Thyroid gland (tissue), 4 donors: ENCODE data around the gene COL25A1. TPM values are rescaled to one million over a fixed set of nuclear protein-coding genes. Genes with fewer than 3 reads are reported as not detected.

Experiments used
- DNase-seq, 2 donors: peaks; one replicate each; pipeline ENCODE4 v3.0.0-alpha.2; 2019
- H3K27ac ChIP-seq, 3 donors: fragments of 200-600 bp; sonication (generic); 1 replicate in 2 of 3; 2 replicates in 1 of 3; pipeline ENCODE4 v1.5.1; 2016 to 2019; ENCODE audit warnings: mild to moderate bottlenecking in 1 of 3, moderate library complexity in 1 of 3
- H3K27me3 ChIP-seq: fragments of 200-600 bp; sonication (generic); one replicate; pipeline ENCODE4 v1.5.1; 2019
- H3K36me3 ChIP-seq, 2 donors: fragments of 200-600 bp; sonication (generic); one replicate each; pipeline ENCODE4 v1.5.1; 2016 to 2019
- H3K4me1 ChIP-seq, 2 donors: fragments of 200-600 bp; sonication (generic); one replicate each; pipeline ENCODE4 v1.5.1; 2017 to 2019
- H3K4me3 ChIP-seq, 3 donors: fragments of 200-600 bp; sonication (generic); replicated peaks in 1 of 3; 1 replicate in 2 of 3; 2 replicates in 1 of 3; pipeline ENCODE4 v1.5.1; 2016; ENCODE audit warnings: mild to moderate bottlenecking in 1 of 3
- H3K9me3 ChIP-seq: fragments of 200-600 bp; sonication (generic); one replicate; pipeline ENCODE4 v1.5.1; 2017
- POLR2A ChIP-seq, 2 donors: fragments of 450-650 bp; IDR thresholded peaks; one replicate each; pipeline ENCODE4 v1.6.1; 2017; ENCODE audit warnings: antibody characterized with exemption in 2 of 2, mild to moderate bottlenecking in 2 of 2, moderate library complexity in 1 of 2
- WGBS, 2 donors: methylation state at CpG; one replicate each; pipeline ENCODE4 v1.1.5; 2017; 5-methylcytosine and 5-hydroxymethylcytosine counted together
- intact Hi-C: fragments of 100-400 bp; cut with DNase I; formaldehyde crosslinking; loops from one replicate; pipeline ENCODE4 v1.15.1; 2023
- total RNA-seq, 4 donors: library from RNA; depleted of rRNA; stranded (reverse); fragments of >200 nt; gene quantifications; one replicate each; pipeline ENCODE4 v1.2.3, GENCODE V29; 2016
- TF ChIP-seq, protein P1 (sequence below), 6 experiments: fragments of 200-600 bp in 3 of 6; fragments of 450-650 bp in 3 of 6; sonication (generic) in 3 of 6; IDR thresholded peaks; one replicate each; pipeline ENCODE4 v1.5.1; 2016 to 2019; ENCODE audit warnings: antibody characterized with exemption in 6 of 6, mild to moderate bottlenecking in 2 of 6, inconsistent platforms in 1 of 6, moderate library complexity in 1 of 6

Gene COL25A1
- total RNA-seq, 4 donors from 2014 or later = 5.5 to 21.0 (median 7.1) TPM

DNA sequence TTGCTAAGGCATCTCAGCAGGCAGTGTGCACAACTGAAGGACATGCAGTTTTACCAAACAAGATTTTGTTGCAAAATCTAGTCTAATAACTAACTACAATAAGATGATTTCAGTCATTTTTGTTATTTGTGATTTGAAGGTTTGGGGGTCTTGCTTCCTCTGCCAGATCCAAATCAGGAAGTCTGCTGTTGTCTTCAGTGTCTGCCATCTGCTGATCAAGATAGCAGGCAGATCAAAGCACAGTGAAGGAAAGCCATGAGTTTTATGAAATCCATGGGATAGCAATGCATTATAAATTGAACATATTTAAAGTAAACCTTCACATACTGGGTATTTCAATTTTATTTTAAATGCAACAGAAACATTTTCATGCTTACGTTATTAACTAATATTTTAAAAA, 370.5 kb downstream of the COL25A1 start:
- no peak for DNase-seq
- Histone ChIP-seq H3K9me3 (no peaks in the 10 kb centered on the region), H3K27ac (no peak overlapping the region), H3K4me1 (no peaks in the 10 kb centered on the region), H3K27me3 (no peaks in the 10 kb centered on the region), H3K36me3 (no peaks in the 10 kb centered on the region), H3K4me3 (no peak overlapping the region)
- TF ChIP-seq POLR2A (IDR thresholded peaks at IDR 0.05) = no peak
- TF ChIP-seq, protein P1, sequence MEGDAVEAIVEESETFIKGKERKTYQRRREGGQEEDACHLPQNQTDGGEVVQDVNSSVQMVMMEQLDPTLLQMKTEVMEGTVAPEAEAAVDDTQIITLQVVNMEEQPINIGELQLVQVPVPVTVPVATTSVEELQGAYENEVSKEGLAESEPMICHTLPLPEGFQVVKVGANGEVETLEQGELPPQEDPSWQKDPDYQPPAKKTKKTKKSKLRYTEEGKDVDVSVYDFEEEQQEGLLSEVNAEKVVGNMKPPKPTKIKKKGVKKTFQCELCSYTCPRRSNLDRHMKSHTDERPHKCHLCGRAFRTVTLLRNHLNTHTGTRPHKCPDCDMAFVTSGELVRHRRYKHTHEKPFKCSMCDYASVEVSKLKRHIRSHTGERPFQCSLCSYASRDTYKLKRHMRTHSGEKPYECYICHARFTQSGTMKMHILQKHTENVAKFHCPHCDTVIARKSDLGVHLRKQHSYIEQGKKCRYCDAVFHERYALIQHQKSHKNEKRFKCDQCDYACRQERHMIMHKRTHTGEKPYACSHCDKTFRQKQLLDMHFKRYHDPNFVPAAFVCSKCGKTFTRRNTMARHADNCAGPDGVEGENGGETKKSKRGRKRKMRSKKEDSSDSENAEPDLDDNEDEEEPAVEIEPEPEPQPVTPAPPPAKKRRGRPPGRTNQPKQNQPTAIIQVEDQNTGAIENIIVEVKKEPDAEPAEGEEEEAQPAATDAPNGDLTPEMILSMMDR (IDR thresholded peaks at IDR 0.05) = no peak
- WGBS, 2 donors = 54 to 56% methylated on average over 1 of the region's 1 CpG
- intact Hi-C loops = no loop called here

DNA sequence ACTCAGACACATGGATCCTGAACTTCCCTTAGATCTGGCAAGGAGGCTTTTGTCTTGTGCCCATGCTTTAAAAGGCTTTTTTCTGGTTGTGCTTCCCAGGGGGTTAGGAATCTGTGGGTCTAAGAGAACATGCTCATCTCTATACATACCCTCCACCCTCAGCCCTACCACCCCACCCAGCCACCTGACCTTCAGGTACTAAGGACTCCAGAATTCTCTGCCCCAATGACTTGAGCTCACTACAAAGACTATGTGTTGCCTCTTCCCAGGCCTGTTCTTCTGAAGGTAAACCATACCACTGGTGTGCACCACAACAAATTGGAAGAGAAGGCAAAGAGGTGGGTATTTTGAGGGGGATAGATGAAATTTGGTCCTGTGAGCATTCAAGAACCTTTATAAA, 372.3 kb downstream of the COL25A1 start:
- intact Hi-C loops = no loop called here
- no peak for DNase-seq
- H3K27ac ChIP-seq = no peak overlapping the region
- H3K4me1 ChIP-seq = no peaks in the 10 kb centered on the region
- H3K36me3 ChIP-seq = no peaks in the 10 kb centered on the region
- TF ChIP-seq POLR2A (IDR thresholded peaks at IDR 0.05) = no peak
- TF ChIP-seq, protein P1 (IDR thresholded peaks at IDR 0.05) = no peak
- no peak overlapping the region for H3K4me3 ChIP-seq
- no peaks in the 10 kb centered on the region for H3K27me3 ChIP-seq
- H3K9me3 ChIP-seq = no peaks in the 10 kb centered on the region

DNA sequence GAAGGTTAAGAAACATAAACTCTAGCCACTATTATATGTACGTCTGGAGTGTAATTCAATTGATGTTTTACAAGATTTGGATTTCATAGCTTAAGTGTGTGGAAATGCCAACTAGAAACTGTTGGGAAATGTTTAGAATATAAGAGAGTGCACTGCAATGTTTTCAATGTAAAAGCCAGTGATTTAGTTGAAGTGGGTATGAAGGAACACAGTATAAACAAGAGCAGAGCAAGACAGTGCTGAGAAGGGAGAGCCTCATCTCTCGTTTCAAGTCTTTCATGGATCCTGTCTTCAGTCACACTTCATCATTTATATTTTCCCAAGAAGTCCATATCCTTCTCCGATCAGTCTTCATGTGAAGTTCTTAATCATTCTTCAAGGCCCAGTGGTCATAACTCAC, 375.7 kb downstream of the COL25A1 start:
- intact Hi-C loops = no loop called here
- no peak for DNase-seq
- Histone ChIP-seq H3K36me3 (no peaks in the 10 kb centered on the region), H3K27me3 (no peaks in the 10 kb centered on the region), H3K27ac (no peak overlapping the region), H3K9me3 (no peaks in the 10 kb centered on the region), H3K4me3 (no peak overlapping the region), H3K4me1 (no peaks in the 10 kb centered on the region)
- WGBS, 2 donors = 66 to 71% methylated on average over 3 of the region's 3 CpGs
- TF ChIP-seq POLR2A (IDR thresholded peaks at IDR 0.05) = no peak
- TF ChIP-seq, protein P1 (IDR thresholded peaks at IDR 0.05) = no peak

DNA sequence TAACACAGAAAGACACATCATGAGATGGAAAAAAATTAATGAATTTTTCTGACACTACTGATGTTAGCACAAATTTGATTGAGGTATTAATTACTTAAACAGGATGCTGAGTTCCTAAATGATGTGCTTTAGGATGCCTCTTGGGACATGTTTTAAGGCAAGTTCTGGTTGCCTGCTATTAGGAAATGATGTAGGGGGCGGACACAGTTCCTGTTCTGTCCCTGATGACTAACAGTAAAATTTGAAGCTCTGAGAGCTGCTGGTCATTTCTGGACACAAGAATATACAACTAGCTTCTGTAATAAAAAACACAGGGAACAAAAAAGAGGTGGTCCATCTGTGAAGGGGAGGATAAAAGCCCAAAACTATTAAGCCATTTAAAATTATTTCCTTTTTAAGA, 376.4 kb downstream of the COL25A1 start:
- no peaks in the 10 kb centered on the region for H3K9me3 ChIP-seq
- no peaks in the 10 kb centered on the region for H3K36me3 ChIP-seq
- no peaks in the 10 kb centered on the region for H3K27me3 ChIP-seq
- 76 to 79% methylated on average over 1 of the region's 1 CpG for WGBS, 2 donors
- H3K4me1 ChIP-seq = no peaks in the 10 kb centered on the region
- no peak for DNase-seq
- H3K4me3 ChIP-seq = no peak overlapping the region
- no peak for TF ChIP-seq POLR2A (IDR thresholded peaks at IDR 0.05)
- TF ChIP-seq, protein P1 (IDR thresholded peaks at IDR 0.05) = no peak
- no peak overlapping the region for H3K27ac ChIP-seq
- intact Hi-C loops = no loop called here

DNA sequence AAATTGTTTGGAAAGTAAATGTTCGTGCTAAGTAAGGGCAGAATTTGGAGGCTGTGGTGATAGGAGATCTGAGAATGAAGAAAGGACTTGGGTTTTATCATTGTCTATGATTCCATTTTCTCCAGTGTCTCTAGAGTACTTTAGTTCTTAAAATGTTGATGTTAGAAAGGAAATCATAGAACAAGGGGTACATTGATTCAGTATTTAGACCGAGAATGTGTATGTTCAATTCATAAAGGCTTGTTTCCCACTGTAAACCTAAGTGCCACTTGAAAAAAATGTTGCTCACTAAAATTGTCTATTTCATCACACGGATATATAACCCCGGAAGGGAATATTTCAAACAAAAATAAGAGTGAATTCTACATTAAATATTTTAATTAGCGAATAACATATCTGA, 380.3 kb downstream of the COL25A1 start:
- H3K27ac ChIP-seq = no peak overlapping the region
- H3K27me3 ChIP-seq = no peaks in the 10 kb centered on the region
- TF ChIP-seq, protein P1 (IDR thresholded peaks at IDR 0.05) = no peak
- no peak for TF ChIP-seq POLR2A (IDR thresholded peaks at IDR 0.05)
- intact Hi-C loops = no loop called here
- WGBS, 2 donors = 90 to 93% methylated on average over 5 of the region's 5 CpGs
- H3K4me3 ChIP-seq = no peak overlapping the region
- no peaks in the 10 kb centered on the region for H3K36me3 ChIP-seq
- no peaks in the 10 kb centered on the region for H3K4me1 ChIP-seq
- no peaks in the 10 kb centered on the region for H3K9me3 ChIP-seq
- DNase-seq = no peak
